Right cardiac atrium (tissue), 5 donors: ENCODE measurements around the gene ZNF831. TPM values are rescaled to one million over a fixed set of nuclear protein-coding genes. Genes with fewer than 3 reads are reported as not detected.

Experiments
- ATAC-seq, 2 donors: fragments of 200-7000 bp; cut with Tn5 transposase; one replicate each; pipeline versions ENCODE4 v1.8.0 to v1.9.1; 2020; ENCODE audit warnings: moderate library complexity in 2 of 2, mild to moderate bottlenecking in 1 of 2
- DNase-seq, 3 donors: peaks; one replicate each; pipeline ENCODE4 v3.0.0-alpha.2; 2020
- H3K27ac ChIP-seq: one replicate; pipeline ENCODE4 v1.5.1; 2013; ENCODE audit warnings: mild to moderate bottlenecking, low read length, control low read depth, moderate library complexity
- H3K27me3 ChIP-seq: one replicate; pipeline ENCODE4 v1.6.1; 2013; ENCODE audit not compliant: control insufficient read depth, insufficient read depth
- H3K4me1 ChIP-seq: one replicate; pipeline ENCODE4 v1.6.1; 2013; ENCODE audit warnings: low read length; ENCODE audit not compliant: control insufficient read depth, insufficient read depth
- H3K4me3 ChIP-seq: one replicate; pipeline ENCODE4 v1.5.1; 2013; ENCODE audit warnings: low read length, control low read depth
- H3K9me3 ChIP-seq: one replicate; pipeline ENCODE4 v1.6.1; 2013; ENCODE audit warnings: low read length; ENCODE audit not compliant: control insufficient read depth
- WGBS: extraction: QIAGEN DNeasy Blood & Tissue Kit; methylation state at CpG from one replicate; pipeline ENCODE4 v1.1.7; 2013; 5-methylcytosine and 5-hydroxymethylcytosine counted together
- intact Hi-C, 4 donors: fragments of 100-400 bp; cut with DNase I; formaldehyde crosslinking; loops; one replicate each; pipeline versions ENCODE4 v1.11.0 to v1.14.0; 2022 to 2023
- polyA plus RNA-seq: library from polyadenylated mRNA; stranded (reverse); fragments of 200-250 nt; gene quantifications from one replicate; pipeline ENCODE4 v1.2.3, GENCODE V29; 2013
- total RNA-seq, 4 donors: library from RNA; stranded (reverse); fragmentation: NEBNext Ultra II Directional; extraction: Animal tissue kit (Norgen Biotek cat#: 25700); gene quantifications; one replicate each; pipeline ENCODE4 v1.2.1, GENCODE V29; 2021
- donor health status: healthy with polysubstance abuse.
- donor health status: DM: no; HTN: yes; CAD: no.
- donor health status: DM: no; HTN: no; CAD: no.
- donor health status: DM: no; HTN: yes; CAD: no; lungs with severe emphysema.
- donor health status: DM: yes; HTN: yes; CAD: no.

Gene ZNF831
- total and polyA plus RNA-seq, 5 donors = 0.05 to 0.18 (median 0.14) TPM

DNA sequence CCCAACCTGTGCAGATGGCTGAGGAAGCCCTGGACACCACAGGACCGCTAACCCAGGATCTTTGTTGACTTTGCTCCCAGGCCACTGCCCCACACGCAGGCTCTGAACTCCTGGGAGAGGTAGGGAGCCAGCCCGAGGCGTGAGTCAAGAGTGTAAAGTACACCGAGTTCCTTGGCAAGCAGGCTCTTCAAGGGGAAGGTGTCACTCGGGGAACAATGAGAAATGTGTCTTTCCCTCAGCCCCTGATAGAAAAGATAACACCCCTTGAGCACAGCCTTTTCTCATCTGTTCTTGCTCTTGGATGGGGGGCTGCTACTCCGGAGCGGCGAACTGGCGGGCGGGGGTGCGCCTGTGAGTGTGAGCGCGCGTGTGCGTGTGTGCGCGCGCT is 136.3 kb downstream of the ZNF831 start:
- Histone ChIP-seq H3K27ac (no peak overlapping the region), H3K4me3 (no peak overlapping the region), H3K9me3 (no peaks in the 10 kb centered on the region), H3K27me3 (no peaks in the 10 kb centered on the region), H3K4me1 (no peaks in the 10 kb centered on the region)
- intact Hi-C loops = no loop called here
- no peak for ATAC-seq
- 2% methylated on average over 19 of the region's 19 CpGs for WGBS
- no peak for DNase-seq

- H3K4me1 ChIP-seq = no peaks in the 10 kb centered on the region
- H3K4me3 ChIP-seq = no peak within 1 kb of the TSS
- WGBS = 2% methylated on average over 77 of the region's 77 CpGs
- ATAC-seq (no peak), DNase-seq (no peak)
- H3K9me3 ChIP-seq = no peaks in the 10 kb centered on the region
- intact Hi-C loops = no loop called here
- no peaks in the 10 kb centered on the region for H3K27me3 ChIP-seq
- no peak within 1 kb of the TSS for H3K27ac ChIP-seq
Measured at GRCh38 chr20:59300333-59301081, 136.9 kb downstream of the ZNF831 start, which contains the start of gene EDN3. Gene EDN3, plus strand, starts transcription at chr20:59300611. Its CDS starts 202 bp downstream, at chr20:59300813.

DNA sequence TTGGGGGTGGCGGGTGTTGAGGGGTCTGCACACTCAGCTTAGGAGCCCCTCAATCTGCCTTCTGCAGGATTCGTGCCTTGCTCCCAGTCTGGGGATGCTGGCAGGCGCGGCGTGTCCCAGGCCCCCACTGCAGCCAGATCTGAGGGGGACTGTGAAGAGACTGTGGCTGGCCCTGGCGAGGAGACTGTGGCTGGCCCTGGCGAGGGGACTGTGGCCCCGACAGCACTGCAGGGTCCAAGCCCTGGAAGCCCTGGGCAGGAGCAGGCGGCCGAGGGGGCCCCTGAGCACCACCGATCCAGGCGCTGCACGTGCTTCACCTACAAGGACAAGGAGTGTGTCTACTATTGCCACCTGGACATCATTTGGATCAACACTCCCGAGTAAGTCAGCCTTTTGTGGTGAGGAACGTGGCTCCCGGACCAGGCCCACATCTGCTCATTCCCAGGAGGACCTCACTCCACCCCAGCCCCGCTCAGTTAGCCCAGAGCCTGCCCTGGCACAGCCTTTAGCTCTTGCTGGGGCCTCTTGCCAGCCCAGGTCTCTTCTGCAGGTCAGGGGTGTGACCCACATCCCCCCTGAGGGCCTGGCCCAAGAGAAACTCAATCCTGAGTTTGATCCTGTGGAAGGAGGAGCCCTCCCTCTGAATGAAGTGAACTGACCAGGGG is 137.9 kb downstream of the ZNF831 start:
- Histone ChIP-seq H3K9me3 (no peaks in the 10 kb centered on the region), H3K27ac (no peak overlapping the region), H3K4me1 (no peaks in the 10 kb centered on the region), H3K27me3 (no peaks in the 10 kb centered on the region), H3K4me3 (no peak overlapping the region)
- ATAC-seq (no peak), DNase-seq (no peak)
- intact Hi-C loops = no loop called here
- 67% methylated on average over 17 of the region's 17 CpGs for WGBS

DNA sequence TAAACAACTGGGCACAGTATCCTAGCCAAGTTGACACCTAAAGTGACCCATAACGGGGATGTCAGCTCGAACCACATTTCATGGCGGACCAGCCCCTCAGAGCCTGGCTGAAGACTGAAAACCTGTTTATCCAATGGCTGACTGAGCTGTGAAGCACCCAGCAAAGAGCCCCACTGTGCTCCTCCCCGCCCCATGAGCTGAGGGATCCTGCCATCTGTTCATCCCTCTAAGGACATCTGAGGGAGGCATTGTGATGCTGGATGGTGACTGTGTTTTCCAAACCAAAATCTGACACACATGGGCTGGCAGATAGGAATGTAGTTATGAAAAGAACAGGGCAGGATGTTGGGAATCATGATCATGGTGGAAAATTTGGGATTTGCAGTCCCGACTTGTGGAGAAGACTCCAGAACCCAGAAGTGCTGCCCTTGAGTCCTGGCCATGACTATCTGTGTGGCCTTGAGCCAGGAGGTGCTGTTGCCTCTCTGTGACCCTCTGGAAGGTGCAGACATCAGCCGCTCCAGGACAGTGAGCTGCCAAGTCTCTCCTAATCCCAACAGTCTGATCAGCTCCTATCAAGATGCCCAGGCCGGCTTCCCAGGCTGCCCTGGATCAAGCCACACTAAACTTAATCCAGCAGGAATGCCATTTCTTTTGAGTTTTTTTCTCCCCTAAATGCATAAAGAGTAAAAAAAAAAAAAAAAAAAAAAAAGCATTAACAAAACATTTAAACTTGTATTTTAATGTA is 142.5 kb downstream of the ZNF831 start:
- no peaks in the 10 kb centered on the region for H3K9me3 ChIP-seq
- DNase-seq (no peak), ATAC-seq (no peak)
- 82% methylated on average over 7 of the region's 7 CpGs for WGBS
- H3K27me3 ChIP-seq = no peaks in the 10 kb centered on the region
- no peak overlapping the region for H3K4me3 ChIP-seq
- no peak overlapping the region for H3K27ac ChIP-seq
- no peaks in the 10 kb centered on the region for H3K4me1 ChIP-seq
- intact Hi-C loops = no loop called here

DNA sequence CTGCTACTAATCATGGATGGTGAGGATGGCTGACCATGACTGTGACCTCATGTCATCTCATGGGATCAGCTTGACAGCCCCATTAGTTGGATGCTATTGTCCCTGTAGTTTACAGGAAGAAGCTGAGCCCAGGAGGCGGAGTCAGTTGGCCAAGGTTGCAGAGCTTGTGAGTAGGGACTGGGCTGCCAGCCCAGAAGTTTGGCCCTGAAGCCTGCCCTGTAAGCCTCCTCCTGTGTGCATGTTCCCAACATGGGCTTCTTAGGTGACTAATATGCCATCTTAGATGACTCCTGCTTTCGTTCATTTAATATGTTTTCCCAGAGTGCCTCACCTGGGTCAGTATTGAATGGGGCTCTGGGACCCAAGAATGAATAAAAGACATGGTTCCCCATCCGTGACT is 143.6 kb downstream of the ZNF831 start:
- H3K9me3 ChIP-seq = no peaks in the 10 kb centered on the region
- no peak overlapping the region for H3K4me3 ChIP-seq
- H3K27ac ChIP-seq = no peak overlapping the region
- ATAC-seq (no peak), DNase-seq (no peak)
- intact Hi-C loops = no loop called here
- WGBS = 88% methylated on average over 3 of the region's 3 CpGs
- no peaks in the 10 kb centered on the region for H3K27me3 ChIP-seq
- H3K4me1 ChIP-seq = no peaks in the 10 kb centered on the region

Other genes starting within 250 kb of the ZNF831 start
- 10 to 100 TPM; 26.4 to 33.0 (median 28.9) TPM for gene NELFCD, start 182.6 kb upstream of the ZNF831 start, total RNA-seq
- gene NELFCD, start 182.6 kb upstream of the ZNF831 start, polyA plus RNA-seq = 19.2 TPM
- gene CTSZ, start 156.6 kb upstream of the ZNF831 start, total RNA-seq = 100 to 1,000 TPM; 136 to 166 (median 142) TPM
- 149 TPM for gene CTSZ, start 156.6 kb upstream of the ZNF831 start, polyA plus RNA-seq
- gene TUBB1, start 144.4 kb upstream of the ZNF831 start, total RNA-seq = under 1 TPM in 3 of 4 donors, not detected in 1; 0.11 to 0.17 (median 0.12) TPM
- gene TUBB1, start 144.4 kb upstream of the ZNF831 start, polyA plus RNA-seq = 0.09 TPM
- 100 to 1,000 TPM; 109 to 131 (median 121) TPM for gene ATP5F1E, start 131.5 kb upstream of the ZNF831 start, total RNA-seq
- 131 TPM for gene ATP5F1E, start 131.5 kb upstream of the ZNF831 start, polyA plus RNA-seq
- 10 to 100 TPM; 32.1 to 49.0 (median 41.3) TPM for gene PRELID3B, start 121.0 kb upstream of the ZNF831 start, total RNA-seq
- 18.3 TPM for gene PRELID3B, start 121.0 kb upstream of the ZNF831 start, polyA plus RNA-seq
- gene EDN3, start 136.8 kb downstream of the ZNF831 start, total RNA-seq = not detected
- gene EDN3, start 136.8 kb downstream of the ZNF831 start, polyA plus RNA-seq = not detected